GM18526 (cell line): ENCODE data around the gene ACACB.

Experiments
- POLR2A ChIP-seq: IDR thresholded peaks from 3 replicates; pipeline ENCODE4 v1.6.1; 2011; ENCODE audit not compliant: insufficient read length; ENCODE audit errors: extremely low read depth

ACACB gene

GRCh38 chr12:109173443-109174240 is 57.3 kb downstream of the ACACB start:
- TF ChIP-seq POLR2A: no peak

DNA sequence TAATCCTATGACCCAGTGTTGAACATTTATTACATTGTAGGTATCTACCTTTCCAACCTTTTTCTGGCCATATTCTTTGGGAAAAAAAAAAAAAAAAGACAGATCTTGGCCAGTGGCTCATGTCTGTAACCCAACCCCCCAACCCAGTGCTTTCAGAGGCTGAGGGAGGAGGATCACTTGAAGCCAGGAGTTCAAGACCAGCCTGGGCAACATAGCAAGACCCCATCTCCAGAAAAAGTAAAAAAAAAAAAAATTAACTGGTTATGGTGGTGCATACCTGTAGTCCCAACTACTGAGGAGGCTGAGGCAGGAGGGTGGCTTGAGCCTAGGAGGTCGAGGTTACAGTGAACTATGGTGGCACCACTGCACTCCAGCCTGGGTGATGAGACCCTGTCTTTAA is 58.1 kb downstream of the ACACB start:
- no peak for TF ChIP-seq POLR2A

DNA sequence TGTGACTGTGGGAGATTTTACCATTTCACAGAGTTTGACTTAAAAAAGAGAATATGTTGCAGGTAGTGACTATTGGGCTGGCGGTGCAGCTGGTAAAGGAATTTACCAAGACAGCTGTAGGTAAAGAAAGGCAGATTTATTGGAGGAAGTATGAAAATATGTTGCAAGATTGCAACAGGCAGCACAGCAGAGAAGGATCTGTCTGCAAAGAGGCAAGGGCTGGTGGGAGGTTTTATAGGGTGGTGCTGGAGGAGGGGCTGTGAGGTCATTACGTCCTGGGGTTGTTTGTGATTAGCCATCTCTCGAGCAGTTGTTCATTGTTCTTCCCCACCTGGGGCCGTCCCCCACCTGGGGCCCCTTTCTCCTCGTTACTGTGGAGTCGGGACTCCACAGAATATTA is 62.1 kb downstream of the ACACB start:
- no peak for TF ChIP-seq POLR2A

DNA sequence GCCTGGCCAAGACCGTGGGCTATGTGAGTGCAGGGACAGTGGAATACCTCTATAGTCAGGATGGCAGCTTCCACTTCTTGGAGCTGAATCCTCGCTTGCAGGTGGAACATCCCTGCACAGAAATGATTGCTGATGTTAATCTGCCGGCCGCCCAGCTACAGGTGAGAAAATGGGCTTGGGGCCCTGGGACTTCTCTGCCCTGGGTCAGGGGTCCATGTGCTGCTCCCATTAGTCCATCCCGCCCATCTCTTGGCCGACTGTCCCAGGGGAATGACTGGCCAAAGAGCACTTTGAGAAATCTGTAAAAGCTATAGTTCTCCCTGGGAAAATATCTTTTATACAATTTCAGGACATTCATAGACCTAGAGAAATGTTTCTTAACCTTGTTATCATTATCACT is 63.5 kb downstream of the ACACB start:
- TF ChIP-seq POLR2A: no peak

- no peak for TF ChIP-seq POLR2A
Observed at GRCh38 chr12:109182041-109182839, 65.9 kb downstream of the ACACB start.

DNA sequence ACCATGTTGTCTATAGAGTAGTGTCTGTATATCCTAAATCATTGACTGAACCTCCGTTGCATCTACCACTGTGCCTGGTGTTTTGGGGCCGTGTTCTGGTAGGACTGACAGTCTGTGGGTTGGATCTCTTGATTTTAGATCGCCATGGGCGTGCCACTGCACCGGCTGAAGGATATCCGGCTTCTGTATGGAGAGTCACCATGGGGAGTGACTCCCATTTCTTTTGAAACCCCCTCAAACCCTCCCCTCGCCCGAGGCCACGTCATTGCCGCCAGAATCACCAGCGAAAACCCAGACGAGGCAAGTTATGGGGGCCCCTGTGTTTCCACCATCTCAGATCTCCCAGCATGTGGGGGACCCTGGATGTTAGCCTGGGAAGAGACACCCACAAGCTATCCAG is 69.1 kb downstream of the ACACB start:
- no peak for TF ChIP-seq POLR2A

DNA sequence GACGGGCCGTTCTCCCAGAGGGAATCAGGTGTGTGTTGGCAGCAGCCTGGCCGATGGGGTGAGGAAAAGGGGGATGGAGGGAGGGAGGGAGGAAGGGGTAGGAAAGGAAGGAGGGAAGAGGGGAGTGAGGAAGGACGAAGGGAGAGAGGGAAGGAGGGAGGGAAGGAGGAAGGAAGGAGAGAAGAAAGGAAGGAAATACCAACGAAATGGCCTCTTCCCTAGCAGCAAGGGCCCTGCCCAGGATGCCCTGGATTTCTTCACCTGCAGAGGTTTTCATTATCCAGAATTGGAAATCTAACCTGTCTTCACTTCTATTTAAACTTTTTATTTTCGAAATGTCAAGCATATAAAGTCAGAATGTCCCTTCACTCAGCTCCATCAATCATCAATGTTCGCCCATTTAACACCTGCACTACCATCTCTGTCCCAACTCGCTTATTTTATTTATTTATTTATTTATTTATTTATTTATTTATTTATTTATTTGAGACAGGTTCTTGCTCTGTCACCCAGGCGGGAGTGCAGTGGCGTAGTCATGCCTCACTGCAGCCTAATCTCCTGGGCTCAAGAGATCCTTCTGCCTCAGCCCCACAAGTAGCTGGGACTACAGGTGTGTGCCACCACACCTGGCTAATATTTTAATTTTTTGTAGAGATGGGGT is 70.7 kb downstream of the ACACB start:
- no peak for TF ChIP-seq POLR2A

DNA sequence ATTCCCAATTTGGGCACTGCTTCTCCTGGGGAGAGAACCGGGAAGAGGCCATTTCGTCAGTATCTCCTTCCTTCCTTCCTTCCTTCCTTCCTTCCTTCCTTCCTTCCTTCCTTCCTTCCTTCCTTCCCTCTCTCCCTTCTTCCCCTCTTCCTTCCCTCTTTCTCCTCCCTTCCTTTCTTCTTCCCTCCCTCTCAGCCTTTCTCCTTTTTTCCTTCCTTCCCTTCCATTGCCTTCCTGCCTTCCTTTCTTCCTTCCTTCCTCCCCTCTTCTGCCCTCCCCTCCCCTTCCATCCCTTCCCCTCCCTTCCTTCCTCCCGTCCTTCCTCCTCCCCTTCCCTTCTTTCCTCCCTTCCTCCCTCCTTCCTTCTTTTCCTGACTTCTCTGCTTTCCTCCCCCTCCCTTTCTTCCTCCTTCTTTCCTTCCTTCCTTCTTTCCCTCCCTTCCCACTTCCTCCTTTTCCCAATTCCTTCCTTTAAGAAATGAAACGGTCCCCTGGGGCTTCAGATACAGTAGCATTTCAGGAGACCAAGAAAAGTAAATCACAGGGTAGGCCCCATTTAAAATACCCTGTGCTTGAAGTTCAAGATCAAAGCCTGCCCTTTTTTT is 71.8 kb downstream of the ACACB start:
- no peak for TF ChIP-seq POLR2A

DNA sequence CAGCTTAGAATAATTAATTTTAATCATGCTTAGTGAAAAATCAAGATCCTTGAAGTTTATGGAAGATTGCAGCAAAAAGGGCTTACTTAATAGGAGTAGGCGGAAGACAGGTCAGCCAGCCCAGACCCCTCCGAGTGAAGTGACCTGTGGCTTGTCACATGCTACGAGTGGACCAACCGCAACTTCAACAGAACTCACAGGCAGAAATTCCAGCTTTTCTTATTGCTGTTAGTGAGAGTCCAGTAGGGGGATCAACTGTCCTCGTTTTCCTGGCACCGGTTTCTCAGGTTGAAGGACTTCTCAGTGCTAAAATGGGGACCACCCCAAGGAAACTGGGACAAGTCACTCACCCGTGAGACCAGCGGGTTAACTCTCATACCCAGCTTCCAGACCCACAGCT is 72.9 kb downstream of the ACACB start:
- TF ChIP-seq POLR2A: no peak

GRCh38 chr12:109191621-109192250 is 75.3 kb downstream of the ACACB start:
- no peak for TF ChIP-seq POLR2A

- TF ChIP-seq POLR2A: no peak
Observed at GRCh38 chr12:109192358-109192757, 76.0 kb downstream of the ACACB start.

DNA sequence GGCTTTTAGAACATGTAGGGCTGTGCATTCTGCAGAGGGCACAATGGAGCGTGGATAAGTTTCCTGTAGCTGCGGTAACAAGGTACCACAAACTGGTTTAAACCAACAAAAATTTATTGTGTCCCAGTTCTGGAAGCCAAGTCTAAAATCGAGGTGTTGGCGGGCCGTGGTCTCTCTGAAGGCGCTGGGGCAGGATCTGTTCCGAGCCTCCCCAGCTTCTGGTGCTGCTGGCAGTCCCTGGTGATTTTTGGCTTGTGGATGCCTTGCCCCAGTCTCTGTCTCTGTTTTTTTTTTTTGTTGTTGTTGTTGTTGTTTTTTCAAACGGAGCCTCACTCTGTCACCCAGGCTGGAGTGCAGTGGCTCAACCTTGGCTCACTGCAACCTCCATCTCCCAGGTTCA is 77.5 kb downstream of the ACACB start:
- TF ChIP-seq POLR2A: no peak

DNA sequence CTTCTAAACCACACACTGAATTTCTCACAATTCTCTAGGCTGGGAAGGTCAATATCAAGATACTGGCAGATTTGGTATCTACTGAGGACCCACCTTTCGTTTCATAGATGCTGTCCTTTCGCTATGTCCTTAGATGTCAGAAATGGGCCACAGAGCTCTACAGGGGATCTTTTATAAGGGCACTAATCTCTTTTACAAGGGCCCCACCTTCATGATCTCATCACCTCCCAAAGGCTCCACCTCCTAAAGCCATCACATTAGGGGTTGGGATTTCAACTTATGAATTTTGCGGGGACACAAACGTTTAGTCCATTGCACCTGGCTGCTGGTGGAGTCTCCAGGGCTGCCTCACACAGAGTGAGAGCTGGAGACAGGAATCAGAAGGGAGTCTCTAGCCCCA is 79.9 kb downstream of the ACACB start:
- TF ChIP-seq POLR2A: no peak

- no peak for TF ChIP-seq POLR2A
Observed at GRCh38 chr12:109197327-109197726, 80.9 kb downstream of the ACACB start.

GRCh38 chr12:109199324-109199723 is 82.9 kb downstream of the ACACB start:
- TF ChIP-seq POLR2A: no peak
